OCI-LY3 (cell line): ENCODE measurements around the gene ARHGEF2.

Experiments
- H2AFZ ChIP-seq: fragments of 200-600, 300-600 bp; shearing (Covaris generic); 2 replicates; pipeline ENCODE4 v1.6.0; 2014; ENCODE audit warnings: antibody characterized with exemption, low read depth, low read length
- H3K27ac ChIP-seq: fragments of 200-600, 300-600 bp; sonication (generic); 2 replicates; pipeline ENCODE4 v1.5.1; 2014; ENCODE audit warnings: mild to moderate bottlenecking, low read length, moderate library complexity, mixed read lengths
- H3K27me3 ChIP-seq: fragments of 200-600, 300-600 bp; sonication (generic); 2 replicates; pipeline ENCODE4 v1.6.1; 2014; ENCODE audit warnings: low read depth, low read length, mixed read lengths
- H3K36me3 ChIP-seq: fragments of 200-600, 300-600 bp; sonication (generic); replicated peaks from 2 replicates; pipeline ENCODE3; 2014; ENCODE audit warnings: low read depth, low read length, mixed read lengths
- H3K4me1 ChIP-seq: fragments of 300-600, 200-600 bp; sonication (generic); 2 replicates; pipeline ENCODE4 v1.6.1; 2014; ENCODE audit warnings: low read length, mixed read lengths
- H3K4me2 ChIP-seq: fragments of 200-600, 300-600 bp; sonication (generic); 2 replicates; pipeline ENCODE4 v1.6.1; 2014; ENCODE audit warnings: low read length, mixed read lengths
- H3K4me3 ChIP-seq: fragments of 300-600, 200-600 bp; sonication (generic); 2 replicates; pipeline ENCODE4 v1.5.1; 2014; ENCODE audit warnings: antibody characterized with exemption, mild to moderate bottlenecking, low read length, moderate library complexity
- H3K79me2 ChIP-seq: fragments of 300-600, 200-600 bp; shearing (Covaris generic); 2 replicates; pipeline ENCODE4 v1.6.1; 2014; ENCODE audit warnings: mild to moderate bottlenecking, low read length, mixed read lengths
- H3K9ac ChIP-seq: fragments of 300-600, 200-600 bp; shearing (Covaris generic); 2 replicates; pipeline ENCODE4 v1.6.0; 2014; ENCODE audit warnings: mild to moderate bottlenecking, low read length, moderate library complexity
- H3K9me3 ChIP-seq: fragments of 200-600, 300-600 bp; shearing (Covaris generic); 2 replicates; pipeline ENCODE4 v1.6.1; 2014; ENCODE audit warnings: low read length, mixed read lengths; ENCODE audit not compliant: insufficient read depth
- H4K20me1 ChIP-seq: fragments of 200-600, 300-600 bp; sonication (generic); 2 replicates; pipeline ENCODE4 v1.6.1; 2016; ENCODE audit warnings: low read length, mixed read lengths; ENCODE audit not compliant: insufficient read depth
- EZH2phosphoT487 ChIP-seq: fragments of 200-600 bp; shearing (Covaris generic); IDR thresholded peaks from 2 replicates; pipeline ENCODE4 v1.6.1; 2018; ENCODE audit warnings: antibody characterized with exemption, mixed run types, low read depth
- TF ChIP-seq, protein P1 (sequence below): fragments of 200-600, 300-600 bp; sonication (generic); IDR thresholded peaks from 2 replicates; pipeline ENCODE4 v1.5.1; 2014; ENCODE audit warnings: antibody characterized with exemption, low read length, low read depth

The ARHGEF2 gene

DNA sequence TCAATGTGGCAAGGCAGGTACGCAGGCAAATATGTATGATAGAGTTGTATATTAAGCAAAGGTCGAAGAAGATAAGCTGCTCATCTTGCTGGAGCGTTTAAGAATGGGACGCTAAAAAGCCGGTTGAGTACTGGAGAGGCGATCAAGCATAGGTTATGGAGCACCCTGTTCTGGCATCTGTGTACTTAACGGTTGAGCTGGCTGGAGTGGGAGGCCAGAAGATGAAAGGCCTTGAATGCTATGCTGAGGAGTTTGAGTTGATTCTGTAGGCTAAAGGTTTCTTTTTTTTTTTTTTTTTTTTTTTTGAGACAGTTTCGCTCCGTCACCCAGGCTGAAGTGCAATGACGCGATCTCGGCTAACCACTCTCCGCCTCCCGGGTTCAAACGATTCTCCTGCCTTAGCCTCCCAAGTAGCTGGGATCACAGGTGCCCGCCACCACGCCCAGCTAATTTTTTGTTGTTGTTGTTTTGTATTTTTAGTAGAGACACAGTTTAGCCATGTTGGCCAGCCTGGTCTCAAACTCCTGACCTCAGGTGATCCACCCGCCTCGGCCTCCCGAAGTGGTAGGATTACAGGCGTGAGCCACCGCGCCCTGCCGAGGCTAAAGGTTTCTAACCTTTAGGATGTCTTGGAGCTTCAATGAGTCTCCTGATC, 43.3 kb downstream of the ARHGEF2 start:
- Histone ChIP-seq H4K20me1 (peaks cover 30% of the 10 kb centered on the region), H3K4me2 (peak overlapping the region; percentile 86), H3K36me3 (peaks cover 35% of the 10 kb centered on the region), H3K27ac (peak overlapping the region; percentile 79), H3K9me3 (no peaks in the 10 kb centered on the region), H3K9ac (peak overlapping the region; percentile 89), H3K4me1 (peaks cover 34% of the 10 kb centered on the region), H3K27me3 (no peaks in the 10 kb centered on the region), H3K4me3 (peak overlapping the region; percentile 87), H3K79me2 (peaks cover 48% of the 10 kb centered on the region), H2AFZ (peak overlapping the region; percentile 75)
- TF ChIP-seq, protein P1, sequence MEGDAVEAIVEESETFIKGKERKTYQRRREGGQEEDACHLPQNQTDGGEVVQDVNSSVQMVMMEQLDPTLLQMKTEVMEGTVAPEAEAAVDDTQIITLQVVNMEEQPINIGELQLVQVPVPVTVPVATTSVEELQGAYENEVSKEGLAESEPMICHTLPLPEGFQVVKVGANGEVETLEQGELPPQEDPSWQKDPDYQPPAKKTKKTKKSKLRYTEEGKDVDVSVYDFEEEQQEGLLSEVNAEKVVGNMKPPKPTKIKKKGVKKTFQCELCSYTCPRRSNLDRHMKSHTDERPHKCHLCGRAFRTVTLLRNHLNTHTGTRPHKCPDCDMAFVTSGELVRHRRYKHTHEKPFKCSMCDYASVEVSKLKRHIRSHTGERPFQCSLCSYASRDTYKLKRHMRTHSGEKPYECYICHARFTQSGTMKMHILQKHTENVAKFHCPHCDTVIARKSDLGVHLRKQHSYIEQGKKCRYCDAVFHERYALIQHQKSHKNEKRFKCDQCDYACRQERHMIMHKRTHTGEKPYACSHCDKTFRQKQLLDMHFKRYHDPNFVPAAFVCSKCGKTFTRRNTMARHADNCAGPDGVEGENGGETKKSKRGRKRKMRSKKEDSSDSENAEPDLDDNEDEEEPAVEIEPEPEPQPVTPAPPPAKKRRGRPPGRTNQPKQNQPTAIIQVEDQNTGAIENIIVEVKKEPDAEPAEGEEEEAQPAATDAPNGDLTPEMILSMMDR = no peak
- no peak for TF ChIP-seq EZH2phosphoT487

DNA sequence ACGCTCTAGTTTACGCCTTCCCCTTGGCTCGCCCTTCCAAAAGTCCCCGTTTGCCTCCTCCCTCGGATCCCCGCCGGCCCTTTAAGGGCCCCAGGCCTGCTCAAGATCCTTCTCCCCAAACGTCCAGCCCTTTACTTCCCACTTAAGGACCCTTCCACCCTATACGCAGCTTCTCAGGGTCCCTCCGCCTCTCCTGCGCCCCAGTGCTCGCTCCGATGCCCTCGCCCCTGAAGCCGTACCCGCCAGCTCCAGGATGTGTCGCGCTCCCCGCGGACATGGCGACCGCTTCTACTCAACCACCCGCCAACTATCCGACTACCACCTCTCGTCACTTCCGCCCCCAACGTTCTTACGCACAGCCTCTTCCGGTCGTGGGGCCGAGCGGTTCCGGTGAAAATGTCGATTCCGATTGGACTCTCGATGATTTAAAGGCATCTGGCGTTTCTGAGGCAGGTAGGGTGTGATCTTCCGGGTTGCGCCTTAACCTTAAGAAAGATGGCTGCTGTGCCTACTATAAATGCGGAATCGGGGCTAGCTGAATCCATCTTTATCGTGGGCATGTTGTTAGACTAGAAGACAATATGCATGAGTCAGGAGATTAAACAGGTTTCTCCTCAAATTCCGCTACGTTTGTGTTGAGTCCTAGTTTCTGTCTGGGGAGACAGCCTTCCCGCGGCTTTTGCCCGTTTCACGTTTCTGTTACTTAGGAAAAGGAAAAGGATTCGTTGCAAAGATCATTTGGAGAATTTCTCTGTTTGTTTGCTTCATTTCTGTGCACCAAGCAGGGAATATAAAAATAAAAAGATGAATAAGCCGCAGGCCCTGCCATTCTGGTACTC, 44.0 kb downstream of the ARHGEF2 start, which contains the start of gene KHDC4:
Gene KHDC4 (minus strand): TSS at position 317 of the 839 bp plus-strand sequence. CDS start 40 bp downstream, at position 277.
- Histone ChIP-seq H4K20me1 (peaks cover 33% of the 10 kb centered on the region), H2AFZ (peak within 1 kb of the TSS; percentile 75), H3K4me3 (peak within 1 kb of the TSS; percentile 87), H3K9me3 (no peaks in the 10 kb centered on the region), H3K4me2 (peak within 1 kb of the TSS; percentile 94), H3K36me3 (peaks cover 39% of the 10 kb centered on the region), H3K79me2 (peaks cover 55% of the 10 kb centered on the region), H3K4me1 (peaks cover 30% of the 10 kb centered on the region), H3K27me3 (no peaks in the 10 kb centered on the region), H3K9ac (peak within 1 kb of the TSS; percentile 95), H3K27ac (peak within 1 kb of the TSS; percentile 79)
- TF ChIP-seq, protein P1 = peak; percentile 20; the same call in 1 of the 2 replicates
- no peak for TF ChIP-seq EZH2phosphoT487

DNA sequence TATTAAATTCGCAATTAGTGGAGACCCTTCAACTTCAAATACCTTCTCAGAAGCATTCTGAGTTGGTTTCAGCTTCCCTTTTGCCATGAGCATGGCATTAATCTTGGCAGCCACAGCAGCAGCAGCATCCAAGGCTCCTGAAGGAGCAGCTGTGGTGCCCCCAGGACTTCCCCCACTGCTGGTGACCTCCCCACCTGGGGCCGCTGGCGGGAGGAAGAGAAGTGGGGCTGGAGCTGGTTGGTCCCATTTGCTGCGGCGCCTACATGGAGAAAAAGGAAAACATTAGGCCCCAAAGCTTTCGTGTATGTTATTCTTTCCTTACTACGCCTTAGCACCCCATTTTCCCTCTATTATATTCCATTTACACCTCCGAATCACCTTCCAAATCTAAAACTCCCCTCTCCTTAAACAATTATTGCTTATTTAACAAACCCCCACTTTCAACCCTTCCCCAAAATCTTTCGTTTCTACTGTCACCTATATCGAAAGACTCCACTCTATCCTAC, 44.7 kb downstream of the ARHGEF2 start:
- Histone ChIP-seq H3K4me1 (peaks cover 28% of the 10 kb centered on the region), H3K4me3 (peak overlapping the region; percentile 87), H3K4me2 (peak overlapping the region; percentile 94), H3K9me3 (no peaks in the 10 kb centered on the region), H3K27ac (peak overlapping the region; percentile 79), H3K9ac (peak overlapping the region; percentile 95), H4K20me1 (peaks cover 38% of the 10 kb centered on the region), H2AFZ (no peak overlapping the region), H3K79me2 (peaks cover 61% of the 10 kb centered on the region), H3K27me3 (no peaks in the 10 kb centered on the region), H3K36me3 (peaks cover 43% of the 10 kb centered on the region)
- TF ChIP-seq, protein P1 = no peak
- TF ChIP-seq EZH2phosphoT487 = no peak

DNA sequence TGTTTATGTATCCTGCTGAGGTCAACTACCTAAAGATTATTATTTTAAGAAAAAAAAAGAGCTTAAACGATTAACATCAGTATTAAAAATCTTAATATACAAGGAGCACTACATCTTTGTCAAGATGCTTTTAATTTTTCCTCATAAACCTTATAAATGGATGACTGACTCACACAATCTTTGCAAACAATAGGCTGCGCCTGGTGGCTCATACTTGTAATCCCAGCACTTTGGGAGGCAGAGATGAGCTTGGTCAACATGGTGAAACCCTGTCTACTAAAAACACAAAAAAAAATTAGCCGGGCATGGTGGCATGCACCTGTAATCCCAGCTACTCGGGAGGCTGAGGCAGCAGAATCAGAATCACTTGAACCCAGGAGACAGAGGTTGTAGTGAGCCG, 45.9 kb downstream of the ARHGEF2 start:
- no peaks in the 10 kb centered on the region for H3K9me3 ChIP-seq
- no peaks in the 10 kb centered on the region for H3K27me3 ChIP-seq
- peaks cover 38% of the 10 kb centered on the region for H4K20me1 ChIP-seq
- peaks cover 23% of the 10 kb centered on the region for H3K4me1 ChIP-seq
- peaks cover 70% of the 10 kb centered on the region for H3K79me2 ChIP-seq
- no peak for TF ChIP-seq EZH2phosphoT487
- TF ChIP-seq, protein P1 = no peak
- peak overlapping the region; percentile 87 for H3K4me3 ChIP-seq
- H3K27ac ChIP-seq = no peak overlapping the region
- peaks cover 51% of the 10 kb centered on the region for H3K36me3 ChIP-seq
- peak overlapping the region; percentile 94 for H3K4me2 ChIP-seq
- no peak overlapping the region for H3K9ac ChIP-seq
- H2AFZ ChIP-seq = no peak overlapping the region
